ENCODE results near the gene TPBGL. TPM values are rescaled to one million over a fixed set of nuclear protein-coding genes. Genes with fewer than 3 reads are reported as not detected.

Gene TPBGL
- total and polyA plus RNA-seq, 2 experiments from 2014 or later: 0.08 to 0.21 TPM

- Histone ChIP-seq H3K27me3 (ENCODE audit: insufficient read depth) (no peaks in the 10 kb centered on the region), H3F3A (replicated peaks; ENCODE audit: low read depth) (no peaks in the 10 kb centered on the region), H3K27ac (ENCODE audit: low read depth) (no peak overlapping the region), H3K4me3 (no peak overlapping the region), H4K20me1 (replicated peaks; ENCODE audit: insufficient read depth) (no peaks in the 10 kb centered on the region), H3K4me2 (no peak overlapping the region), H3K36me3 (ENCODE audit: insufficient read depth) (no peaks in the 10 kb centered on the region), H3K79me2 (replicated peaks; ENCODE audit: insufficient read depth) (no peaks in the 10 kb centered on the region), H3K9me2 (ENCODE audit: insufficient read depth) (no peaks in the 10 kb centered on the region), H2AFZ (no peak overlapping the region), H3K4me1 (ENCODE audit: insufficient read depth) (peaks cover 5% of the 10 kb centered on the region; the same call in 1 of the 2 replicates)
- Mint-ChIP-seq H3K4me3 (no peak overlapping the region), H3K36me3 (ENCODE audit: low read depth) (peaks cover 55% of the 10 kb centered on the region), H3K27me3 (ENCODE audit: insufficient read depth, low read depth, poor library complexity) (peaks cover 6% of the 10 kb centered on the region), H3K4me1 (peaks cover 25% of the 10 kb centered on the region), H3K27ac (no peak overlapping the region), H3K9me3 (no peaks in the 10 kb centered on the region)
- DNase-seq (ENCODE audit: low spot score) (no peak), ATAC-seq (no peak)
- TF ChIP-seq NANOG (IDR thresholded peaks at IDR 0.05; ENCODE audit: borderline replicate concordance) (no peak), STAT1 (IDR thresholded peaks at IDR 0.05; ENCODE audit: unreplicated experiment) (no peak), EZH2 (IDR thresholded peaks at IDR 0.05; ENCODE audit: low read depth, unreplicated experiment) (no peak), POLR2AphosphoS5 (IDR thresholded peaks at IDR 0.05; ENCODE audit: low read depth) (no peak), CTCF (conservative IDR thresholded peaks at IDR 0.05; ENCODE audit: low read depth in 2 of 2) (no peak), CREB1 (CRISPR knock-in tag; IDR thresholded peaks at IDR 0.05; ENCODE audit: low read depth) (no peak), ZNF114 (CRISPR knock-in tag; IDR thresholded peaks at IDR 0.05) (no peak)
- TF ChIP-seq, protein P1, sequence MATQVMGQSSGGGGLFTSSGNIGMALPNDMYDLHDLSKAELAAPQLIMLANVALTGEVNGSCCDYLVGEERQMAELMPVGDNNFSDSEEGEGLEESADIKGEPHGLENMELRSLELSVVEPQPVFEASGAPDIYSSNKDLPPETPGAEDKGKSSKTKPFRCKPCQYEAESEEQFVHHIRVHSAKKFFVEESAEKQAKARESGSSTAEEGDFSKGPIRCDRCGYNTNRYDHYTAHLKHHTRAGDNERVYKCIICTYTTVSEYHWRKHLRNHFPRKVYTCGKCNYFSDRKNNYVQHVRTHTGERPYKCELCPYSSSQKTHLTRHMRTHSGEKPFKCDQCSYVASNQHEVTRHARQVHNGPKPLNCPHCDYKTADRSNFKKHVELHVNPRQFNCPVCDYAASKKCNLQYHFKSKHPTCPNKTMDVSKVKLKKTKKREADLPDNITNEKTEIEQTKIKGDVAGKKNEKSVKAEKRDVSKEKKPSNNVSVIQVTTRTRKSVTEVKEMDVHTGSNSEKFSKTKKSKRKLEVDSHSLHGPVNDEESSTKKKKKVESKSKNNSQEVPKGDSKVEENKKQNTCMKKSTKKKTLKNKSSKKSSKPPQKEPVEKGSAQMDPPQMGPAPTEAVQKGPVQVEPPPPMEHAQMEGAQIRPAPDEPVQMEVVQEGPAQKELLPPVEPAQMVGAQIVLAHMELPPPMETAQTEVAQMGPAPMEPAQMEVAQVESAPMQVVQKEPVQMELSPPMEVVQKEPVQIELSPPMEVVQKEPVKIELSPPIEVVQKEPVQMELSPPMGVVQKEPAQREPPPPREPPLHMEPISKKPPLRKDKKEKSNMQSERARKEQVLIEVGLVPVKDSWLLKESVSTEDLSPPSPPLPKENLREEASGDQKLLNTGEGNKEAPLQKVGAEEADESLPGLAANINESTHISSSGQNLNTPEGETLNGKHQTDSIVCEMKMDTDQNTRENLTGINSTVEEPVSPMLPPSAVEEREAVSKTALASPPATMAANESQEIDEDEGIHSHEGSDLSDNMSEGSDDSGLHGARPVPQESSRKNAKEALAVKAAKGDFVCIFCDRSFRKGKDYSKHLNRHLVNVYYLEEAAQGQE (IDR thresholded peaks at IDR 0.05; ENCODE audit: unreplicated experiment): no peak
Measured at GRCh38 chr11:75272821-75273301, 32.3 kb downstream of the TPBGL start.

- Histone ChIP-seq H3K4me3 (no peak overlapping the region), H3K27me3 (ENCODE audit: insufficient read depth) (no peaks in the 10 kb centered on the region), H4K20me1 (replicated peaks; ENCODE audit: insufficient read depth) (no peaks in the 10 kb centered on the region), H3K4me1 (ENCODE audit: insufficient read depth) (peaks cover 5% of the 10 kb centered on the region; the same call in 1 of the 2 replicates), H2AFZ (no peak overlapping the region), H3K27ac (ENCODE audit: low read depth) (no peak overlapping the region), H3F3A (replicated peaks; ENCODE audit: low read depth) (no peaks in the 10 kb centered on the region), H3K36me3 (ENCODE audit: insufficient read depth) (no peaks in the 10 kb centered on the region), H3K9me2 (ENCODE audit: insufficient read depth) (no peaks in the 10 kb centered on the region), H3K4me2 (no peak overlapping the region), H3K79me2 (replicated peaks; ENCODE audit: insufficient read depth) (no peaks in the 10 kb centered on the region)
- DNase-seq (ENCODE audit: low spot score): no peak
- TF ChIP-seq CREB1 (CRISPR knock-in tag; IDR thresholded peaks at IDR 0.05; ENCODE audit: low read depth) (no peak), ZNF331 (CRISPR knock-in tag; IDR thresholded peaks at IDR 0.05; ENCODE audit: low read depth) (no peak), STAT1 (IDR thresholded peaks at IDR 0.05; ENCODE audit: unreplicated experiment) (no peak), NANOG (IDR thresholded peaks at IDR 0.05; ENCODE audit: borderline replicate concordance) (no peak), ETS1 (IDR thresholded peaks at IDR 0.05) (no peak), CTCF (conservative IDR thresholded peaks at IDR 0.05; ENCODE audit: low read depth in 2 of 2) (no peak), EZH2phosphoT487 (IDR thresholded peaks at IDR 0.05; ENCODE audit: unreplicated experiment) (no peak)
- ATAC-seq: no peak
- no peaks in the 10 kb centered on the region for H3K9me3 Mint-ChIP-seq
- peaks cover 22% of the 10 kb centered on the region for H3K4me1 Mint-ChIP-seq
- H3K27me3 Mint-ChIP-seq (ENCODE audit: insufficient read depth, low read depth, poor library complexity): peaks cover 7% of the 10 kb centered on the region
- peaks cover 60% of the 10 kb centered on the region for H3K36me3 Mint-ChIP-seq (ENCODE audit: low read depth)
- H3K27ac Mint-ChIP-seq: no peak overlapping the region
- H3K4me3 Mint-ChIP-seq: no peak overlapping the region
Measured at GRCh38 chr11:75273411-75274391, 33.1 kb downstream of the TPBGL start.
